ENCODE measurements around the gene IFI44L.

DNA sequence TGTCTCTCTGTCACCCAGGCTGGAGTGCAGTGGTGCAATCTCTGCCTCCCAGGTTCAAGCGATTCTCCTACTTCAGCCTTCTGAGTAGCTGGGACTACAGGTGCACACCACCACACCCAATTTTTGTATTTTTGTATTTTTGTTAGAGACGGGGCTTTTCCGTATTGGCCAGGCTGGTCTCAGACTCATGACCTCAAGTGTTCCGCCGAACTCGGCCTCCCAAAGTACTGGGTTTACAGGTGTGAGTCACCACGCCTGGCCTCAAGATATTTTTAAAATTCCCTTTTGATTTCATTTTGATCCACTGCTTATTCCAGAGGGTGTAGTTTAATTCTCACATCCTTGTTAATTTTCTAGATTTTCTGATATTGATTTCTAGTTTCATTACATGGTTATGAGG, 3.8 kb downstream of the IFI44L start:
- TF ChIP-seq FOXM1 (CRISPR knock-in tag; IDR thresholded peaks at IDR 0.05): no peak
- TF ChIP-seq, protein P1, sequence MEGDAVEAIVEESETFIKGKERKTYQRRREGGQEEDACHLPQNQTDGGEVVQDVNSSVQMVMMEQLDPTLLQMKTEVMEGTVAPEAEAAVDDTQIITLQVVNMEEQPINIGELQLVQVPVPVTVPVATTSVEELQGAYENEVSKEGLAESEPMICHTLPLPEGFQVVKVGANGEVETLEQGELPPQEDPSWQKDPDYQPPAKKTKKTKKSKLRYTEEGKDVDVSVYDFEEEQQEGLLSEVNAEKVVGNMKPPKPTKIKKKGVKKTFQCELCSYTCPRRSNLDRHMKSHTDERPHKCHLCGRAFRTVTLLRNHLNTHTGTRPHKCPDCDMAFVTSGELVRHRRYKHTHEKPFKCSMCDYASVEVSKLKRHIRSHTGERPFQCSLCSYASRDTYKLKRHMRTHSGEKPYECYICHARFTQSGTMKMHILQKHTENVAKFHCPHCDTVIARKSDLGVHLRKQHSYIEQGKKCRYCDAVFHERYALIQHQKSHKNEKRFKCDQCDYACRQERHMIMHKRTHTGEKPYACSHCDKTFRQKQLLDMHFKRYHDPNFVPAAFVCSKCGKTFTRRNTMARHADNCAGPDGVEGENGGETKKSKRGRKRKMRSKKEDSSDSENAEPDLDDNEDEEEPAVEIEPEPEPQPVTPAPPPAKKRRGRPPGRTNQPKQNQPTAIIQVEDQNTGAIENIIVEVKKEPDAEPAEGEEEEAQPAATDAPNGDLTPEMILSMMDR (CRISPR knock-in tag; IDR thresholded peaks at IDR 0.05): no peak
- no peak for TF ChIP-seq ESRRA (CRISPR knock-in tag; IDR thresholded peaks at IDR 0.05; ENCODE audit: low read depth)
- no peak for TF ChIP-seq PTBP1 (IDR thresholded peaks at IDR 0.05; ENCODE audit: low read depth, low read length, poor library complexity, severe bottlenecking)
- TF ChIP-seq ZKSCAN1 (IDR thresholded peaks at IDR 0.05; ENCODE audit: low read length): no peak
- TF ChIP-seq ZC3H13 (CRISPR knock-in tag; IDR thresholded peaks at IDR 0.05): no peak
- TF ChIP-seq POLR2AphosphoS5 (IDR thresholded peaks at IDR 0.05; ENCODE audit: low read depth, low read length): no peak
- no peak for TF ChIP-seq SMC3 (IDR thresholded peaks at IDR 0.05; ENCODE audit: low read length)
- TF ChIP-seq, protein P2, sequence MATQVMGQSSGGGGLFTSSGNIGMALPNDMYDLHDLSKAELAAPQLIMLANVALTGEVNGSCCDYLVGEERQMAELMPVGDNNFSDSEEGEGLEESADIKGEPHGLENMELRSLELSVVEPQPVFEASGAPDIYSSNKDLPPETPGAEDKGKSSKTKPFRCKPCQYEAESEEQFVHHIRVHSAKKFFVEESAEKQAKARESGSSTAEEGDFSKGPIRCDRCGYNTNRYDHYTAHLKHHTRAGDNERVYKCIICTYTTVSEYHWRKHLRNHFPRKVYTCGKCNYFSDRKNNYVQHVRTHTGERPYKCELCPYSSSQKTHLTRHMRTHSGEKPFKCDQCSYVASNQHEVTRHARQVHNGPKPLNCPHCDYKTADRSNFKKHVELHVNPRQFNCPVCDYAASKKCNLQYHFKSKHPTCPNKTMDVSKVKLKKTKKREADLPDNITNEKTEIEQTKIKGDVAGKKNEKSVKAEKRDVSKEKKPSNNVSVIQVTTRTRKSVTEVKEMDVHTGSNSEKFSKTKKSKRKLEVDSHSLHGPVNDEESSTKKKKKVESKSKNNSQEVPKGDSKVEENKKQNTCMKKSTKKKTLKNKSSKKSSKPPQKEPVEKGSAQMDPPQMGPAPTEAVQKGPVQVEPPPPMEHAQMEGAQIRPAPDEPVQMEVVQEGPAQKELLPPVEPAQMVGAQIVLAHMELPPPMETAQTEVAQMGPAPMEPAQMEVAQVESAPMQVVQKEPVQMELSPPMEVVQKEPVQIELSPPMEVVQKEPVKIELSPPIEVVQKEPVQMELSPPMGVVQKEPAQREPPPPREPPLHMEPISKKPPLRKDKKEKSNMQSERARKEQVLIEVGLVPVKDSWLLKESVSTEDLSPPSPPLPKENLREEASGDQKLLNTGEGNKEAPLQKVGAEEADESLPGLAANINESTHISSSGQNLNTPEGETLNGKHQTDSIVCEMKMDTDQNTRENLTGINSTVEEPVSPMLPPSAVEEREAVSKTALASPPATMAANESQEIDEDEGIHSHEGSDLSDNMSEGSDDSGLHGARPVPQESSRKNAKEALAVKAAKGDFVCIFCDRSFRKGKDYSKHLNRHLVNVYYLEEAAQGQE (IDR thresholded peaks at IDR 0.05; ENCODE audit: borderline replicate concordance in 1 of 2, low read depth in 1 of 2, low read length in 2 of 2): no peak
- TF ChIP-seq MYC (CRISPR knock-in tag; IDR thresholded peaks at IDR 0.05; ENCODE audit: borderline replicate concordance): no peak
- TF ChIP-seq ELF3 (CRISPR knock-in tag; IDR thresholded peaks at IDR 0.05): no peak
- TF ChIP-seq ZFP90 (CRISPR knock-in tag; IDR thresholded peaks at IDR 0.05; ENCODE audit: borderline replicate concordance): no peak
- TF ChIP-seq SNRNP70 (IDR thresholded peaks at IDR 0.05; ENCODE audit: low read depth, low read length): no peak
